ENCODE results near the gene SCMH1. TPM values are rescaled to one million over a fixed set of nuclear protein-coding genes. Genes with fewer than 3 reads are reported as not detected.

SCMH1 gene
- total and polyA plus RNA-seq, 7 donors, result 16.2 to 39.4 (median 28.3) TPM

- intact Hi-C loops (cut with DNase I), result no loop called here
- ATAC-seq, result no peak
- no peak for DNase-seq
- Histone ChIP-seq H3K27ac (no peak overlapping the region), H3K4me1 (no peaks in the 10 kb centered on the region), H3K4me3 (no peak overlapping the region), H3K36me3 (ENCODE audit: insufficient read depth in 1 of 2, low read depth in 1 of 2) (peaks cover 0 to 14% of the 10 kb centered on the region in 2 donors), H3K27me3 (ENCODE audit: insufficient read depth in 3 of 3, low read length in 2 of 3) (no peaks in the 10 kb centered on the region), H3K9me3 (no peaks in the 10 kb centered on the region)
- no peak for TF ChIP-seq CTCF (IDR thresholded peaks at IDR 0.05)
- WGBS, 3 donors, result 72 to 87% (median 86%) methylated on average over 3 of the region's 3 CpGs
Measured at GRCh38 chr1:41160498-41161110, 81.5 kb downstream of the SCMH1 start.

GRCh38 chr1:41158966-41159365 lies 83.1 kb downstream of the SCMH1 start:
- intact Hi-C loops (cut with DNase I), result no loop called here
- ATAC-seq (no peak), DNase-seq (no peak)
- 94 to 100% (median 97%) methylated on average over 1 of the region's 1 CpG for WGBS, 3 donors
- Histone ChIP-seq H3K4me3 (no peak overlapping the region), H3K27me3 (ENCODE audit: insufficient read depth in 3 of 3, low read length in 2 of 3) (no peaks in the 10 kb centered on the region), H3K36me3 (ENCODE audit: insufficient read depth in 1 of 2, low read depth in 1 of 2) (peaks cover 0 to 14% of the 10 kb centered on the region in 2 donors), H3K9me3 (no peaks in the 10 kb centered on the region), H3K4me1 (no peaks in the 10 kb centered on the region), H3K27ac (no peak overlapping the region)
- TF ChIP-seq CTCF (IDR thresholded peaks at IDR 0.05), result no peak

DNA sequence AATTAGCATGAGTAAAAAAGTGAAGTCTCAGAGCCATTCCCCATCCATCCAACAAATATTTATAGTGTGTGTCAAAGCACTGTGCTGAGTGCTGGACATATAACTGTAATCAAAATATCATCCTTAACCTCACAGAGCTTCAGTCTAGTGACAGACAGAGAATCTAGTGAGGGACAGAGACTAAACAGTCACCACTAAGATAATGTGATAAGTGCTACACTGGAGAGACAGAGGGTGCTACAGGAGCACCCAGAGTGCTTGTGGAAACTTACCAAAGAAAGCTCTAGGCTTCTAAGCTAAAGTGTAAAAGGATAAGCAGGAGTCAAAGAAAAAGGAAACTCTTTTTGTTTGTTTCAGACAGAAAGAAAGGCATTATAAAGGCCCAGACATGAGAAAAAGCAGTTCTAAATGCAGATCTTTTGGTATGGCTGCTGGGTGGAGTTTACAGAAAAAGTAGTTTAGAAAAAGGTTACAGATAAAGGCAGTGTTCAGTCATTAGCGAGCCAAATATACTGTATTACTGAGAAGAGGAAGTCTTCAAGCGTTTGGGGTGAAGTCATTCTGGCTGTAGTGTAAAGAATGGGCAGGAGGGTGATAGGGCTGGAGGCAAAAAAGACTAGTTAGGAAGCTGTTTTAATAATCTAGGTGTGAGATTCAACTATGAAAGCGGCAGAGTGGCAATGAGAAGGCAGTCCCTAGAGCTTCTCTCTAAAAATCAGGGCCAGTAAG lies 83.8 kb downstream of the SCMH1 start:
- TF ChIP-seq CTCF (IDR thresholded peaks at IDR 0.05), result no peak
- DNase-seq (no peak), ATAC-seq (no peak)
- no peak overlapping the region for H3K27ac ChIP-seq
- no peaks in the 10 kb centered on the region for H3K9me3 ChIP-seq
- H3K4me3 ChIP-seq, result no peak overlapping the region
- peaks cover 0 to 20% of the 10 kb centered on the region in 2 donors for H3K36me3 ChIP-seq (ENCODE audit: insufficient read depth in 1 of 2, low read depth in 1 of 2)
- no peaks in the 10 kb centered on the region for H3K27me3 ChIP-seq (ENCODE audit: insufficient read depth in 3 of 3, low read length in 2 of 3)
- WGBS, 3 donors, result 87 to 96% (median 96%) methylated on average over 3 of the region's 3 CpGs
- peaks cover under 1% of the 10 kb centered on the region for H3K4me1 ChIP-seq
- intact Hi-C loops (cut with DNase I), result no loop called here

- ATAC-seq (no peak), DNase-seq (no peak)
- Histone ChIP-seq H3K9me3 (no peaks in the 10 kb centered on the region), H3K27ac (no peak overlapping the region), H3K4me3 (no peak overlapping the region), H3K36me3 (ENCODE audit: insufficient read depth in 1 of 2, low read depth in 1 of 2) (peaks cover under 1 to 22% of the 10 kb centered on the region in 2 donors), H3K27me3 (ENCODE audit: insufficient read depth in 3 of 3, low read length in 2 of 3) (no peaks in the 10 kb centered on the region), H3K4me1 (peaks cover 3% of the 10 kb centered on the region)
- 93 to 97% (median 93%) methylated on average over 1 of the region's 1 CpG for WGBS, 3 donors
- TF ChIP-seq CTCF (IDR thresholded peaks at IDR 0.05), result no peak
- intact Hi-C loops (cut with DNase I), result no loop called here
Measured at GRCh38 chr1:41155105-41155504, 87.0 kb downstream of the SCMH1 start.

Measured in psoas muscle (tissue), 8 donors.